ENCODE results near the gene PEAK3. TPM values are rescaled to one million over a fixed set of nuclear protein-coding genes. Genes with fewer than 3 reads are reported as not detected.

Gene PEAK3
- total and polyA plus RNA-seq, 9 of the 15 experiments (the other 6 are each of a cell fraction or from before 2014, with no cell fraction given) = 0.07 to 0.40 TPM; not detected in 7

GRCh38 chr19:2269244-2270156 lies 12.5 kb downstream of the PEAK3 start (continued):
- TF ChIP-seq NCOA4 (IDR thresholded peaks at IDR 0.05; ENCODE audit: partially characterized antibody) (no peak), SNAPC5 (CRISPR knock-in tag; IDR thresholded peaks at IDR 0.05) (no peak), SMAD4 (CRISPR knock-in tag; conservative IDR thresholded peaks at IDR 0.05) (peak; percentile 69), DEAF1 (CRISPR knock-in tag; IDR thresholded peaks at IDR 0.05) (no peak), HNRNPK (IDR thresholded peaks at IDR 0.05; ENCODE audit: low read depth, low read length, poor library complexity, severe bottlenecking) (peak; percentile 16), NEUROD1 (IDR thresholded peaks at IDR 0.05; ENCODE audit: borderline replicate concordance, low read depth, low read length, partially characterized antibody) (peak; percentile 50), JUNB (CRISPR knock-in tag; conservative IDR thresholded peaks at IDR 0.05) (no peak), KLF13 (tag; IDR thresholded peaks at IDR 0.05; ENCODE audit: borderline replicate concordance, low read depth) (peak; percentile 92), RUNX1 (IDR thresholded peaks at IDR 0.05; ENCODE audit: low read depth) (0 out of 2 replicates have a peak, but pooled peaks have one; percentile 19), KDM4B (IDR thresholded peaks at IDR 0.05; ENCODE audit: borderline replicate concordance in 2 of 2, low read depth in 1 of 2) (peak in 1 of 2 experiments; percentile 61; a peak in 1 of 4 replicates), CAMTA2 (CRISPR knock-in tag; conservative IDR thresholded peaks at IDR 0.05) (no peak), SMARCB1 (IDR thresholded peaks at IDR 0.05; ENCODE audit: insufficient read length, low read depth) (no peak), SMARCE1 (IDR thresholded peaks at IDR 0.05) (peak; percentile 57; the same call in 1 of the 2 replicates), SRSF9 (IDR thresholded peaks at IDR 0.05; ENCODE audit: borderline replicate concordance, low read depth, low read length) (no peak), HIVEP1 (CRISPR knock-in tag; IDR thresholded peaks at IDR 0.05) (no peak), SUPT5H (IDR thresholded peaks at IDR 0.05) (peak; percentile 99), CBX5 (IDR thresholded peaks at IDR 0.05; ENCODE audit: borderline replicate concordance, low read depth) (no peak), ZNF239 (CRISPR knock-in tag; IDR thresholded peaks at IDR 0.05) (no peak)
